NCI-H1048 (cell line): ENCODE results near the gene INSYN1.

ENCODE experiments used
- DNase-seq: peaks from one replicate; lab custom pipeline; 2025; lab: John Stamatoyannopoulos, UW

Gene INSYN1

GRCh38 chr15:73773428-73773827 lies 20.3 kb upstream of the INSYN1 start:
- DNase-seq, result no peak

GRCh38 chr15:73771385-73772045 lies 18.4 kb upstream of the INSYN1 start:
- DNase-seq, result no peak

- no peak for DNase-seq
Observed at GRCh38 chr15:73770050-73770449, 16.9 kb upstream of the INSYN1 start.

- no peak for DNase-seq
Observed at GRCh38 chr15:73767806-73768501, 14.8 kb upstream of the INSYN1 start.

GRCh38 chr15:73766598-73766997 lies 13.4 kb upstream of the INSYN1 start:
- no peak for DNase-seq

GRCh38 chr15:73765778-73766177 lies 12.6 kb upstream of the INSYN1 start:
- no peak for DNase-seq

- DNase-seq, result no peak
Observed at GRCh38 chr15:73763931-73764330, 10.8 kb upstream of the INSYN1 start.

GRCh38 chr15:73760330-73761329 lies 7.5 kb upstream of the INSYN1 start:
- DNase-seq, result no peak

GRCh38 chr15:73758461-73758860 lies 5.3 kb upstream of the INSYN1 start:
- no peak for DNase-seq

GRCh38 chr15:73757571-73757970 lies 4.4 kb upstream of the INSYN1 start:
- DNase-seq, result no peak

GRCh38 chr15:73756947-73757513 lies 3.9 kb upstream of the INSYN1 start:
- no peak for DNase-seq

- no peak for DNase-seq
Observed at GRCh38 chr15:73756390-73756789, 3.2 kb upstream of the INSYN1 start.

GRCh38 chr15:73755946-73756345 lies 2.8 kb upstream of the INSYN1 start:
- DNase-seq, result no peak

GRCh38 chr15:73755481-73755880 lies 2.3 kb upstream of the INSYN1 start:
- DNase-seq, result no peak

- DNase-seq, result no peak
Observed at GRCh38 chr15:73754461-73754860, 1.3 kb upstream of the INSYN1 start.

- no peak for DNase-seq
Observed at GRCh38 chr15:73752806-73753193, 351 bp downstream of the INSYN1 start.

GRCh38 chr15:73751899-73752805 lies 999 bp downstream of the INSYN1 start:
- DNase-seq, result no peak

- no peak for DNase-seq
Observed at GRCh38 chr15:73751511-73751898, 1.6 kb downstream of the INSYN1 start.

- DNase-seq, result no peak
Observed at GRCh38 chr15:73750951-73751350, 2.2 kb downstream of the INSYN1 start.

- DNase-seq, result no peak
Observed at GRCh38 chr15:73750438-73750837, 2.7 kb downstream of the INSYN1 start.

GRCh38 chr15:73749971-73750370 lies 3.2 kb downstream of the INSYN1 start:
- DNase-seq, result no peak
